Esophagus squamous epithelium (tissue), 4 donors: Measurements from ENCODE around the gene USH1C.

Experiments
- CTCF ChIP-seq, 6 experiments: fragments of 450-650 bp in 4 of 6; fragments of 200-600 bp in 2 of 6; sonication (generic) in 2 of 6; IDR thresholded peaks; one replicate each; pipeline ENCODE4 v1.5.1; 2016 to 2019; ENCODE audit warnings: antibody characterized with exemption in 6 of 6, mild to moderate bottlenecking in 4 of 6, moderate library complexity in 4 of 6
- POLR2A ChIP-seq, 4 donors: fragments of 450-650 bp; IDR thresholded peaks; one replicate each; pipeline ENCODE4 v1.6.1; 2017; ENCODE audit warnings: antibody characterized with exemption in 4 of 4, mild to moderate bottlenecking in 4 of 4, moderate library complexity in 3 of 4

GRCh38 chr11:17533778-17534415 is 10.3 kb downstream of the USH1C start:
- no peak for TF ChIP-seq CTCF (IDR thresholded peaks at IDR 0.05)
- no peak for TF ChIP-seq POLR2A (IDR thresholded peaks at IDR 0.05)
